SK-N-SH (cell line): ENCODE data around the gene RRM2. TPM values are rescaled to one million over a fixed set of nuclear protein-coding genes. Genes with fewer than 3 reads are reported as not detected.
A peak's percentile ranks its signal among the peaks of the same experiment; 100 is the strongest.

Experiments
- CTCF ChIA-PET: fragments of 300-600, 350-600 bp; formaldehyde crosslinking; extraction: SDS; loops from one replicate; lab custom pipeline; 2021; lab: Yijun Ruan, JAX
- POLR2A ChIA-PET: fragments of 350-600 bp; sonication (Branson Sonifier 250); formaldehyde crosslinking; extraction: SDS; loops from one replicate; lab custom pipeline; 2020; ENCODE audit warnings: antibody characterized with exemption, inconsistent platforms; lab: Yijun Ruan, JAX
- DNase-seq: peaks from one replicate; pipeline ENCODE4 v3.0.0; 2012
- H2AFZ ChIP-seq: fragments of 200-600 bp; sonication (generic); 2 replicates; pipeline ENCODE4 v1.8.1; 2016; ENCODE audit warnings: antibody characterized with exemption, mild to moderate bottlenecking, low read depth
- H3F3A ChIP-seq: fragments of 200-600 bp; sonication (generic); replicated peaks from 2 replicates; pipeline ENCODE3; 2016; ENCODE audit warnings: antibody characterized with exemption, mild to moderate bottlenecking; ENCODE audit not compliant: insufficient read depth
- H3K27ac ChIP-seq, 2 experiments: fragments of 200-500 bp in 1 of 2; fragments of 200-600 bp in 1 of 2; sonication (Bioruptor generic) in 1 of 2; sonication (generic), shearing (Covaris generic) in 1 of 2; 2 replicates each; pipeline versions ENCODE4 v1.5.1 to v1.6.1; 2014 to 2016; ENCODE audit warnings: low read depth in 2 of 2, inconsistent platforms in 1 of 2, low read length in 1 of 2, mild to moderate bottlenecking in 1 of 2, mixed read lengths in 1 of 2
- H3K27me3 ChIP-seq: fragments of 200-600 bp; sonication (generic), shearing (Covaris generic); 2 replicates; pipeline ENCODE4 v1.6.1; 2016; ENCODE audit warnings: mixed run types; ENCODE audit not compliant: insufficient read depth
- H3K36me3 ChIP-seq, 2 experiments: fragments of 200-500 bp in 1 of 2; fragments of 200-600 bp in 1 of 2; sonication (Bioruptor generic) in 1 of 2; sonication (generic) in 1 of 2; replicated peaks in 1 of 2; 2 replicates each; pipeline versions ENCODE3 to v1.5.1; 2014 to 2016; ENCODE audit warnings: low read length in 1 of 2, mild to moderate bottlenecking in 1 of 2; ENCODE audit not compliant: insufficient read depth in 2 of 2, control insufficient read depth in 1 of 2
- H3K4me1 ChIP-seq, 2 experiments: fragments of 200-500 bp in 1 of 2; fragments of 200-600 bp in 1 of 2; sonication (Bioruptor generic) in 1 of 2; sonication (generic), shearing (Covaris generic) in 1 of 2; 2 replicates each; pipeline versions ENCODE4 v1.5.1 to v1.6.1; 2014 to 2016; ENCODE audit warnings: low read depth in 1 of 2, low read length in 1 of 2, mixed run types in 1 of 2; ENCODE audit not compliant: insufficient read depth in 2 of 2, control insufficient read depth in 1 of 2
- H3K4me2 ChIP-seq: fragments of 200-600 bp; sonication (generic), shearing (Covaris generic); 2 replicates; pipeline ENCODE4 v1.6.1; 2017; ENCODE audit warnings: mixed run types
- H3K4me3 ChIP-seq, 2 experiments: fragments of 200-500 bp in 1 of 2; fragments of 200-600 bp in 1 of 2; sonication (Bioruptor generic) in 1 of 2; sonication (generic), shearing (Covaris generic) in 1 of 2; 2 replicates each; pipeline versions ENCODE4 v1.5.1 to v1.8.1; 2014 to 2016; ENCODE audit warnings: low read depth in 2 of 2, inconsistent platforms in 1 of 2, low read length in 1 of 2, mild to moderate bottlenecking in 1 of 2, mixed read lengths in 1 of 2, moderate library complexity in 1 of 2
- H3K79me2 ChIP-seq: fragments of 200-600 bp; sonication (generic); 2 replicates; pipeline ENCODE4 v1.8.1; 2017; ENCODE audit warnings: mild to moderate bottlenecking; ENCODE audit not compliant: insufficient read depth
- H3K9ac ChIP-seq: fragments of 200-600 bp; sonication (generic); 2 replicates; pipeline ENCODE4 v1.6.1; 2017; ENCODE audit warnings: mixed run types
- H3K9me2 ChIP-seq: fragments of 200-600 bp; sonication (generic); 2 replicates; pipeline ENCODE4 v1.6.1; 2017; ENCODE audit warnings: mixed run types
- H3K9me3 ChIP-seq: fragments of 200-600 bp; sonication (generic); 2 replicates; pipeline ENCODE4 v1.6.1; 2017; ENCODE audit warnings: mixed run types, mild to moderate bottlenecking, moderate library complexity
- H4K20me1 ChIP-seq: fragments of 200-600 bp; sonication (generic); 2 replicates; pipeline ENCODE4 v1.6.1; 2017; ENCODE audit warnings: mild to moderate bottlenecking, mixed run types; ENCODE audit not compliant: insufficient read depth
- CHD2 ChIP-seq: fragments of 150-350 bp; IDR thresholded peaks from 2 replicates; pipeline ENCODE4 v1.6.1; 2018; ENCODE audit warnings: low read length; ENCODE audit not compliant: partially characterized antibody
- ELF1 ChIP-seq: IDR thresholded peaks from 2 replicates; pipeline ENCODE4 v1.4.0; 2012
- EZH2phosphoT487 ChIP-seq: fragments of 200-600 bp; sonication (generic); IDR thresholded peaks from 2 replicates; pipeline ENCODE4 v1.6.1; 2017; ENCODE audit warnings: low read depth, mixed run types, mild to moderate bottlenecking, antibody characterized with exemption, moderate library complexity, borderline replicate concordance
- FOXJ3 ChIP-seq: sonication (generic); formaldehyde crosslinking; IDR thresholded peaks from 2 replicates; pipeline ENCODE4 v1.5.1; 2020; ENCODE audit warnings: mild to moderate bottlenecking, missing genetic modification reagents
- GABPA ChIP-seq: IDR thresholded peaks from 2 replicates; pipeline ENCODE4 v1.4.0; 2012; ENCODE audit warnings: low read depth, mild to moderate bottlenecking
- JUND ChIP-seq: IDR thresholded peaks from 2 replicates; pipeline ENCODE4 v1.4.0; 2012
- MXI1 ChIP-seq: IDR thresholded peaks from 2 replicates; pipeline ENCODE4 v1.6.1; 2012; ENCODE audit warnings: mild to moderate bottlenecking, low read depth, low read length, improper control_type of control experiment
- NFIC ChIP-seq: IDR thresholded peaks from 2 replicates; pipeline ENCODE4 v1.4.0; 2012; ENCODE audit warnings: borderline replicate concordance
- RXRA ChIP-seq: IDR thresholded peaks from 2 replicates; pipeline ENCODE4 v1.4.0; 2012; ENCODE audit warnings: low read depth, mild to moderate bottlenecking, borderline replicate concordance
- TCF12 ChIP-seq: IDR thresholded peaks from 2 replicates; pipeline ENCODE4 v1.4.0; 2012
- WGBS: methylation state at CpG from one replicate; pipeline ENCODE4 v1.1.6; 2017; ENCODE audit warnings: low lambda C conversion rate; 5-methylcytosine and 5-hydroxymethylcytosine counted together
- polyA plus RNA-seq, 3 experiments: library from polyadenylated mRNA; depleted of rRNA; stranded (reverse); fragments of >200 nt; gene quantifications; 2 replicates each; pipeline ENCODE4 v1.2.3, GENCODE V29; 2012

RRM2 gene
- polyA plus RNA-seq, 1 of the 3 experiments (the other 2 are of a cell fraction), result 38.9 TPM

DNA sequence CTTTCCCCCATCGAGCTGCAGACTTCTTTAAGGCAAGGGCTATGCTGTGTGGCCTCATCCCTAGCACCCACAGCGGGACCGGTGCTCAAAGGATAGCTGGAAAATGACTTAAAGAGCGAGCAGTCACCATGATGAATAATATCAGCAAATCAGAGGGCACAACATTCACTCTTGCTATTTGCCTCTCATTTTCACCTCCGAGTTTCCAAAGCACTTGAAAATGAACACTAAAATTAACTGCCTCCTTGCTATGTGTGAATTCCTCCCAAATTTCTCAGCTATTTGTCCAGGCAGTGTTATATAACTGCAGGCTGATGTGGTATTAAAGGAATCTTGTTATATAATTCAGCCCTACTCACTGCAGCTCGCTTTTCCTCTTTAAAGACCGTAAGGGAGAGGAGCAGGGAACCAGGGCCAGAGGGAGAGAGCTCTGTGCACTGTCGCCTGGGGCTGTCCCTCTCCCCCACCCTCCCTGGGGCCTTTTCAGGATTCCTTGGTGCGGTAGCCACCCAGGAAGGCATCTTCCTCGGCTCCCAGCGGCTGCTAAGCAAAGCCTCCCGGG, 43.8 kb upstream of the RRM2 start:
- Histone ChIP-seq H3K4me1 (no peaks in the 10 kb centered on the region; a peak in 1 of 4 replicates), H3K27ac (peak overlapping the region in 1 of 2 experiments; percentile 44; a peak in 1 of 4 replicates), H3F3A (peaks cover 10% of the 10 kb centered on the region), H3K9ac (peak overlapping the region; percentile 34; the same call in 1 of the 2 replicates), H3K79me2 (no peaks in the 10 kb centered on the region), H3K27me3 (peaks cover 55% of the 10 kb centered on the region), H4K20me1 (no peaks in the 10 kb centered on the region), H3K9me2 (no peaks in the 10 kb centered on the region), H2AFZ (peak overlapping the region; percentile 53; the same call in 1 of the 2 replicates), H3K4me2 (peak overlapping the region; percentile 63), H3K36me3 (no peaks in the 10 kb centered on the region), H3K9me3 (no peaks in the 10 kb centered on the region), H3K4me3 (peak overlapping the region; percentile 45 to 57; a peak in 3 of 4 replicates)
- CTCF ChIA-PET, result interaction anchor here (1.0 to 36.2 kb wide), 8 partner anchors 2 to 358 kb away, joined by 3 to 946 read pairs (median 8); partner anchors contain the start of gene CYS1
- DNase-seq, result no peak
- POLR2A ChIA-PET, result interaction anchor here (0.7 kb wide), 1 partner anchor 17 kb away, joined by 3 read pairs; no protein-coding TSS in a partner anchor
- 58% methylated on average over 12 of the region's 12 CpGs for WGBS
- TF ChIP-seq JUND (no peak), FOXJ3 (CRISPR knock-in tag) (no peak), RXRA (no peak), CHD2 (no peak), ELF1 (no peak)

DNA sequence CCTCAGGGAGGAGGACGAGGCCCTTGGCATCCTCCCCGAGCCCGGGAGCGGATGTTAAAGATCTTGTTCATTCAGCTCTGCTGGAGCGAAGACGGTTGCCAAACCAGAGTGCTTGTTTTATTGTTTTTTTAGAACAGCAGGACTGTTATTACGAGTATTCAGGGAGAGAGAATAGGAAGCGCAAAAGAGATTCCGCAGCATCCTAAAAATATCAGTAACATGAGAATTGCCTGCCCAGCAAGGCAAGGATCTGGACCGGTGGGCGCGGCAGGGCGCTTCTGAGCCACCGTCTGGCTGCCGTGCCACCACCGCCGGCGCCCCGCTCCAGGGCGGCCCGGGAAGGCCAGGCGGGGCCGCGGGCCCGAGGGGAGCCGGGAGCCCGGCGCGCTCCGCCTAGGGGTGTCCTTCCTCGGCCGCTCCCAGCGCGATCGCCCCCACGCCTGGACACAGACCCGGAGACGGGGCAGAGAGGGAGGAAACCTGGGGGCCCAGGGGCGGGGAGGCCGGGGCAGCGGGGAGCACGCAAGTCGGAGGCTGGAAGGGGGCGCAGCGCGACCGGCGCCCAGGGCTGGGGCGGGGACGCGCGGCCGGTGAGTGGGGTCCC, 43.2 kb upstream of the RRM2 start:
- peak overlapping the region; percentile 45 to 57 for H3K4me3 ChIP-seq
- peak overlapping the region; percentile 34; the same call in 1 of the 2 replicates for H3K9ac ChIP-seq
- no peaks in the 10 kb centered on the region for H3K36me3 ChIP-seq
- peak overlapping the region in 1 of 2 experiments; percentile 44; a peak in 1 of 4 replicates for H3K27ac ChIP-seq
- peaks cover 55% of the 10 kb centered on the region for H3K27me3 ChIP-seq
- CTCF ChIA-PET, result interaction anchor here (1.0 to 36.2 kb wide), 9 partner anchors 3 to 357 kb away, joined by 3 to 946 read pairs (median 8); partner anchors contain the start of gene CYS1
- POLR2A ChIA-PET, result interaction anchor here (0.7 kb wide), 1 partner anchor 17 kb away, joined by 3 read pairs; no protein-coding TSS in a partner anchor
- no peaks in the 10 kb centered on the region; a peak in 1 of 4 replicates for H3K4me1 ChIP-seq
- no peaks in the 10 kb centered on the region for H3K79me2 ChIP-seq
- H2AFZ ChIP-seq, result peak overlapping the region; percentile 53; the same call in 1 of the 2 replicates
- H4K20me1 ChIP-seq, result no peaks in the 10 kb centered on the region
- TF ChIP-seq NFIC, result 0 out of 2 replicates have a peak, but pooled peaks have one; percentile 20
- TF ChIP-seq GABPA, result no peak
- peak; percentile 74; the same call in 1 of the 2 replicates for TF ChIP-seq EZH2phosphoT487
- TF ChIP-seq TCF12, result peak; percentile 0; the same call in 1 of the 2 replicates
- TF ChIP-seq MXI1, result no peak
- no peaks in the 10 kb centered on the region for H3K9me3 ChIP-seq
- H3F3A ChIP-seq, result peaks cover 10% of the 10 kb centered on the region
- peak overlapping the region; percentile 63 for H3K4me2 ChIP-seq
- no peaks in the 10 kb centered on the region for H3K9me2 ChIP-seq
- DNase-seq, result peak; percentile 89
- 11% methylated on average over 28 of the region's 53 CpGs for WGBS
